GM19099 (cell line): ENCODE results near the gene EEF2K.

ENCODE experiments used
- POLR2A ChIP-seq: IDR thresholded peaks from 3 replicates; pipeline ENCODE4 v1.6.1; 2011; ENCODE audit warnings: low read depth; ENCODE audit not compliant: insufficient read length; ENCODE audit errors: extremely low read depth

The EEF2K gene

GRCh38 chr16:22184615-22184968, 21.5 kb upstream of the EEF2K start:
- no peak for TF ChIP-seq POLR2A

GRCh38 chr16:22186517-22186916, 19.6 kb upstream of the EEF2K start:
- TF ChIP-seq POLR2A: no peak

DNA sequence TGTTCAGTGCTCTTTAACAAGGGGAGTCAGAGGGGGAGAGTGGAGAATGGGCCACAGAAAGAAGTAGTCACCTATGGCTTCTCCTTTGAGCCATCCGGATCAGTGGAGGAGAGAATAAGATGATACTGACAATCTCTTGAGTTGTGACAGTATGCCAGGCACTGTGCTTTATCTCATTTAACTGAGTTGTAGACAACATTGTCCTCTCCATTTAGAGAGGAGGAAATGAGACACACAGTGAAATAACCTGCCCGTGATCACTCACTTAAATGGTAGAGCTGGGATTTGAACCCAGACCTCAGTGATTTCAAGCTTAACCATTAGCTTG, 17.8 kb upstream of the EEF2K start:
- no peak for TF ChIP-seq POLR2A

- no peak for TF ChIP-seq POLR2A
These were observed 17.3 kb upstream of the EEF2K start for GRCh38 chr16:22188595-22189442.

DNA sequence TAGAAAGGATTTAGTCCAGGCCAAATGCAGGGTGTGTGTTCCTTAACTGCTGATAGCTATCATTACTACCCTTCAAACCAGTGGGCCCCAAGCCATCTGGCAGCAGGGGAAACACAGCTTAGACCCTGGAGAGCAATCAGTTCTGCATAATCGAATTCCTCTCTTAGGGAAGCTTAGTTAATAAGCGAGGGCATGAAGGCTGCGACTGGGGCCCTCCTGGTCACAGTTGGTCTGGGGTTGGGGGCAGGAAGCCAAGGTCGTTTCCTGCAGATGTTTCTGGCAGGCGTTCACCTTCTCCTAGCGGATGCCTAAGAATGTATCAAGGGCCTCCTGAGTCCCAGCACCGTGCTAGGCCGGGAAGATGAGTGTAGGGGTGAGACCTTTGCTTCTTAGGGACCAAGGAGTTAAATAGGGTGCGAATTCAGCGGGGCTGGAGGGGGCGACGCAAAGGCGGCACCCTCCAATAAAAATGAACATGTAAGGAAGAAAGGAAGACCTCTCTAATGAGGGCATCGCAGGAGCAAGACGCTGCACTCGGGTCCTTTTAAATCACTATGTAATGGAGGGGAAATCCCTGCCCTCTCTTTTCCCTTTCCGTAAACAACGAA, 16.5 kb upstream of the EEF2K start:
- no peak for TF ChIP-seq POLR2A

DNA sequence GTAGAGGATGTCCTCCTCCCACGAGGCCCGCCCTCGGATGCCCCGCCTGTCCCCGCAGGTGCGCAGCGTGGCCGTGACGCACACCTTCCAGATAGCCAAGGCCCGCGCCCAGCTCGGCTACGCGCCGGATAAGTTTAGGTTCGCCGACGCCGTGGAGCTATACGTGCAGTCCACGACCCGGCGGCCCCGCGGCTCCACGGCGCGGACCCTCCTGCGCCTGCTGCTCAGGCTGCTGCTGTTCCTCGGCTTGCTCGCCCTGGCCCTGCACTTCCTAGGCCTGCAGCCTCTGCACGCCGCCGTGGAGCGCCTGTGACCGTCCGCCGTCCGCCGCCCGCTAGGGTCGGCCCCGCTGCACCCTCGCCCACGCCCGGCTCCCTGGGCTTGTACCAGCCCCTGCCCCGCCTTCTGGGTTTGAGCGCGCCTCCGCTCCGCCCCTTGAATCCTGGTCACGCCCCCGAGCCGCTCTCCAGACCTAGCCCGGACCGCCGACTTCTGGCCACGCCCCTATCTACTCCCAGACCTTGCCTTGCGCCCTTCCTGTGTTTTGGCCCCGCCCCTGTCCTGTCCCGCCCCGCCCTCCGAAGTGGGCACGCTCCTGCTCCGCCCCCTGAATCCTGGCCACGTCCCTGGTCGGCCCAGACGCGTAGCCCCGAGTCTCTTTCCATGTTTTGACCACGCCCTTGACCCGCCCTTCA, 15.8 kb upstream of the EEF2K start:
- peak; percentile 76 for TF ChIP-seq POLR2A

DNA sequence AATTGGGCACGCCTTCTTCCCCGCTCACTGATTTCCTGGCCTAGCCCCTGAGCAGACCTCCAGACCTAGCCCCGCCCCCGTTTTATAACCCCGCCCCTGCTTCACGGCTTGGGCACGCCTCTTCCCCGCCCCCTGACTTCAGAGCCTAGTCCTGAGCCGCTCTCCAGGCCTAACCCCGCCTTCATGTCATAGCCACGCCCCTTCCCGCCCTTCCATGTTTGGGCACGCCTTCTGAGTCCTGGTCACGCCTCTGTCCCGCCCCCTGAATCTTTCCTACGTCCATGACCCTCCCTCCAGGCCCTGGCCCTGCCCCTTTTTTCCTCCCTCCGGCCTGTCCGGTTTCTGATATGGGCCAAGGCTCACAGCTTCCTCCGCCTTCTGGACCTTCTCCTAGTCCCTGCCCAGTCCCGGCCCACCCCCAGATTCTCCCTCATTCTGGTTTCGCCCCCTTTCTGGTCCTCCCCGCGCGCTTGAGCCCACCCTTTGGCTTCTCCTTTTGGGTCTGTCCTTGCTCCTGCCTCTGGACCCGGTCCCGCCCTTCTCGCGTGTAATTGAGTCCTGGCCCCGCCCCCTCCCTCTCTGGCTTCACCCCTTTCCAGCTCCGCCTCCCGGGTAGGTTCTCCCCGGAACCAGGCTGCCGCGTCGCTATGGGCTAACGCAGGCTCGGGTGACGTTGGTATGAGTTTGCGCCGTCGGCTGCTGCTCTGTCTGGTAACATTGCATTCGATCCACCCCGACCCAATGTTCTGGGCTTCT, 15.1 kb upstream of the EEF2K start:
- peak; percentile 76 for TF ChIP-seq POLR2A

GRCh38 chr16:22191532-22192260, 14.4 kb upstream of the EEF2K start:
- TF ChIP-seq POLR2A: no peak

DNA sequence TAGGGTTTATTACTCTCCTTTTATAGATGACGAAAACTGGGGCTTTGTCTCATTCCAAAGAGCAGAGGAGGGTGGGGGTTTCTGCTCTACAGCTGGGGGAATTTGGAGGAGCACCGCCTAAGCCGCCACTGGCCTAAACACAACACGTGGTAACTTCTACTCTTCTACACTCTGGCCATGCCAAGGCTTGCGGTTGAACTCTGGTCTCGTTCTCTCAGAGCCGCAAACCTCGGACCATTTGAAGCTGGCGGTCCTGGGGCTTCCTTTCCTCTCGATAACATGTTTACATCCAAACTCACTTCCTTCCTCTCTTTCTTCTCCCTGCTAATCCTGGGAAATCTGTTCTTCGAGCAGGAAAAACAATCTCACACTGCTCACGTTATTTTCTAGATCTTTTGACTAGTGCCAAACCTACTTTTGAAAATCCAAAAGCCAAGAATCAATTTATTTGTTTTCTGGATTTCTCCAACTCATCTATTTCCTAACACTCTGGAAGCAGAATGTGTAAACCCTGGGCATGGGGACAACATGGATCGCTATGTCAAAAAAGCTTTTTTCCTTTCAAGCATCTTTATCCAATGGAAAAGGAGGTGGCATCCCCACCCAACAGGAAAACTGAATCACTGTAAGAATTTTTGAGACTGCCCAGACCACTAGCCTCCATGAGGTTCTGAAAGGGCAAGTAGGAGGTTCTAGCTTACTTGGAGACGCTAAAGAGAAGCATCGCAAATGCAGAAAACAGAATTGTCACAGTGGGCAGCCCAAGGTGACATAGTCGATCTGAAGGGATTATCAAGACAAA, 13.6 kb upstream of the EEF2K start:
- TF ChIP-seq POLR2A: no peak

DNA sequence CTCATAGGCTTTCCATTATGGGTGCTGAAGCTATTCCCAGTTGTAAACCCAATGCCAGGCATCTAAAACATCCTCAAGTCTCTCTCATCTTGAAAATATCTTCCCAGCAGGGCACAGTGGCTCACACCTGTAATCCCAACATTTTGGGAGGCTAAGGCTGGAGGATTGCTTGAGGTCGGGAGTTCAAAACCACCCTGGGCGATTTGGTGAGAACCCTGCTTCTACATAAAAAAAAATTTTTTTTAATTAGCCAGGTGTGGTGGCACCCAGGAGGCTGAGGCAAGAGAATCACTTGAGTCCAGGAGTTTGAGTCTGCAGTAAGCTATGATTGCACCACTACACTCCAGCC, 13.0 kb upstream of the EEF2K start:
- no peak for TF ChIP-seq POLR2A

- no peak for TF ChIP-seq POLR2A
These were observed 11.2 kb upstream of the EEF2K start for GRCh38 chr16:22194707-22195444.

- no peak for TF ChIP-seq POLR2A
These were observed 10.7 kb upstream of the EEF2K start for GRCh38 chr16:22195445-22195694.

- TF ChIP-seq POLR2A: no peak
These were observed 10.2 kb upstream of the EEF2K start for GRCh38 chr16:22195695-22196558.
